Measurements from ENCODE around the gene TRIM45.

TRIM45 gene

GRCh38 chr1:117068580-117068979 lies 53.0 kb downstream of the TRIM45 start:
- ChIA-PET POLR2A (interaction anchor here (1.9 kb wide), 1 partner anchor 9 kb away, joined by 7 read pairs; the partner anchor contains the start of gene TTF2), CTCF (interaction anchor here (0.5 to 7.5 kb wide), 29 partner anchors 8 to 466 kb away, joined by 3 to 101 read pairs (median 3); partner anchors contain the start of gene TTF2)
- TF ChIP-seq GFI1B (tag by site-specific recombination; IDR thresholded peaks at IDR 0.05): no peak
- TF ChIP-seq HOXA7 (CRISPR knock-in tag; IDR thresholded peaks at IDR 0.05; ENCODE audit: borderline replicate concordance): no peak
- no peak for TF ChIP-seq ZNF473 (tag by site-specific recombination; IDR thresholded peaks at IDR 0.05)
- no peak for TF ChIP-seq HOXC10 (CRISPR knock-in tag; IDR thresholded peaks at IDR 0.05)
- no peak for TF ChIP-seq SETDB1 (IDR thresholded peaks at IDR 0.05; ENCODE audit: insufficient read length, low read length)
- no peak for TF ChIP-seq ZNF48 (tag by site-specific recombination; IDR thresholded peaks at IDR 0.05)
- Histone ChIP-seq H3K36me3 (ENCODE audit: control insufficient read depth in 2 of 2, insufficient read depth in 1 of 2, low read length in 2 of 2) (peaks cover 20 to 29% of the 10 kb centered on the region in 2 experiments; a peak in 2 of 3 replicates), H3K4me3 (ENCODE audit: low read depth, low read length) (no peak overlapping the region), H3K27ac (ENCODE audit: extremely low read depth, low read depth, low read length) (no peak overlapping the region), H3K4me1 (ENCODE audit: control insufficient read depth, insufficient read depth, low read length) (no peaks in the 10 kb centered on the region), H3K9me3 (ENCODE audit: control insufficient read depth, insufficient read depth, low read depth, low read length) (no peaks in the 10 kb centered on the region)

GRCh38 chr1:117067533-117068370 lies 53.8 kb downstream of the TRIM45 start:
- Histone ChIP-seq H3K4me3 (ENCODE audit: low read depth, low read length) (no peak overlapping the region), H3K9me3 (ENCODE audit: control insufficient read depth, insufficient read depth, low read depth, low read length) (no peaks in the 10 kb centered on the region), H3K4me1 (ENCODE audit: control insufficient read depth, insufficient read depth, low read length) (no peaks in the 10 kb centered on the region), H3K27ac (ENCODE audit: extremely low read depth, low read depth, low read length) (no peak overlapping the region), H3K36me3 (ENCODE audit: control insufficient read depth in 2 of 2, insufficient read depth in 1 of 2, low read length in 2 of 2) (peaks cover 20 to 29% of the 10 kb centered on the region in 2 experiments; a peak in 2 of 3 replicates)
- POLR2A ChIA-PET: interaction anchor here (1.9 kb wide), 1 partner anchor 8 kb away, joined by 7 read pairs; the partner anchor contains the start of gene TTF2
- CTCF ChIA-PET: interaction anchor here (0.5 to 7.5 kb wide), 32 partner anchors 8 to 827 kb away, joined by 3 to 101 read pairs (median 3); partner anchors contain the start of gene TTF2
- no peak for TF ChIP-seq ZBTB11 (tag by site-specific recombination; conservative IDR thresholded peaks at IDR 0.05; ENCODE audit: low read depth)
- TF ChIP-seq ZNF560 (tag by site-specific recombination; IDR thresholded peaks at IDR 0.05; ENCODE audit: borderline replicate concordance): no peak
- no peak for TF ChIP-seq ZNF792 (tag by site-specific recombination; IDR thresholded peaks at IDR 0.05)
- no peak for TF ChIP-seq ZNF140 (tag by site-specific recombination; IDR thresholded peaks at IDR 0.05)
- no peak for TF ChIP-seq ZNF747 (tag by site-specific recombination; IDR thresholded peaks at IDR 0.05)
- TF ChIP-seq ZNF362 (tag by site-specific recombination; IDR thresholded peaks at IDR 0.05): peak; percentile 49; the same call in 1 of the 2 replicates
- TF ChIP-seq, protein P1, sequence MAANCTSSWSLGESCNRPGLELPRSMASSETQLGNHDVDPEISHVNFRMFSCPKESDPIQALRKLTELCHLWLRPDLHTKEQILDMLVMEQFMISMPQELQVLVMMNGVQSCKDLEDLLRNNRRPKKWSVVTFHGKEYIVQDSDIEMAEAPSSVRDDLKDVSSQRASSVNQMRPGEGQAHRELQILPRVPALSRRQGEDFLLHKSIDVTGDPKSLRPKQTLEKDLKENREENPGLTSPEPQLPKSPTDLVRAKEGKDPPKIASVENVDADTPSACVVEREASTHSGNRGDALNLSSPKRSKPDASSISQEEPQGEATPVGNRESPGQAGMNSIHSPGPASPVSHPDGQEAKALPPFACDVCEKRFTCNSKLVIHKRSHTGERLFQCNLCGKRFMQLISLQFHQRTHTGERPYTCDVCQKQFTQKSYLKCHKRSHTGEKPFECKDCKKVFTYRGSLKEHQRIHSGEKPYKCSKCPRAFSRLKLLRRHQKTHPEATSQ (tag by site-specific recombination; IDR thresholded peaks at IDR 0.05): no peak
- peak; percentile 85; the same call in 1 of the 2 replicates for TF ChIP-seq ZNF660 (tag by site-specific recombination; IDR thresholded peaks at IDR 0.05)
- no peak for TF ChIP-seq ZNF112 (tag by site-specific recombination; IDR thresholded peaks at IDR 0.05)
- TF ChIP-seq ZNF677 (tag by site-specific recombination; IDR thresholded peaks at IDR 0.05): no peak
- no peak for TF ChIP-seq OSR2 (tag by site-specific recombination; IDR thresholded peaks at IDR 0.05)
- TF ChIP-seq ZNF148 (tag by site-specific recombination; IDR thresholded peaks at IDR 0.05; ENCODE audit: borderline replicate concordance): no peak
- TF ChIP-seq, protein P2, sequence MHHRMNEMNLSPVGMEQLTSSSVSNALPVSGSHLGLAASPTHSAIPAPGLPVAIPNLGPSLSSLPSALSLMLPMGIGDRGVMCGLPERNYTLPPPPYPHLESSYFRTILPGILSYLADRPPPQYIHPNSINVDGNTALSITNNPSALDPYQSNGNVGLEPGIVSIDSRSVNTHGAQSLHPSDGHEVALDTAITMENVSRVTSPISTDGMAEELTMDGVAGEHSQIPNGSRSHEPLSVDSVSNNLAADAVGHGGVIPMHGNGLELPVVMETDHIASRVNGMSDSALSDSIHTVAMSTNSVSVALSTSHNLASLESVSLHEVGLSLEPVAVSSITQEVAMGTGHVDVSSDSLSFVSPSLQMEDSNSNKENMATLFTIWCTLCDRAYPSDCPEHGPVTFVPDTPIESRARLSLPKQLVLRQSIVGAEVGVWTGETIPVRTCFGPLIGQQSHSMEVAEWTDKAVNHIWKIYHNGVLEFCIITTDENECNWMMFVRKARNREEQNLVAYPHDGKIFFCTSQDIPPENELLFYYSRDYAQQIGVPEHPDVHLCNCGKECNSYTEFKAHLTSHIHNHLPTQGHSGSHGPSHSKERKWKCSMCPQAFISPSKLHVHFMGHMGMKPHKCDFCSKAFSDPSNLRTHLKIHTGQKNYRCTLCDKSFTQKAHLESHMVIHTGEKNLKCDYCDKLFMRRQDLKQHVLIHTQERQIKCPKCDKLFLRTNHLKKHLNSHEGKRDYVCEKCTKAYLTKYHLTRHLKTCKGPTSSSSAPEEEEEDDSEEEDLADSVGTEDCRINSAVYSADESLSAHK (tag by site-specific recombination; IDR thresholded peaks at IDR 0.05): no peak
- 0 out of 2 replicates have a peak, but pooled peaks have one; percentile 13 for TF ChIP-seq ZNF513 (tag by site-specific recombination; IDR thresholded peaks at IDR 0.05)
